AG10803 (cell line): ENCODE results near the gene AGPS.

Experiments used
- DNase-seq: peaks from one replicate; pipeline ENCODE4 v3.0.0; 2010; ENCODE audit warnings: low read depth
- H3K4me3 ChIP-seq: 2 replicates; pipeline ENCODE4 v1.5.1; 2011; ENCODE audit warnings: mild to moderate bottlenecking, low read length, control low read depth
- TF ChIP-seq, protein P1 (sequence below): conservative IDR thresholded peaks from 2 replicates; pipeline ENCODE4 v1.5.1; 2011; ENCODE audit warnings: mild to moderate bottlenecking, low read length, control low read depth, inconsistent platforms

The AGPS gene

DNA sequence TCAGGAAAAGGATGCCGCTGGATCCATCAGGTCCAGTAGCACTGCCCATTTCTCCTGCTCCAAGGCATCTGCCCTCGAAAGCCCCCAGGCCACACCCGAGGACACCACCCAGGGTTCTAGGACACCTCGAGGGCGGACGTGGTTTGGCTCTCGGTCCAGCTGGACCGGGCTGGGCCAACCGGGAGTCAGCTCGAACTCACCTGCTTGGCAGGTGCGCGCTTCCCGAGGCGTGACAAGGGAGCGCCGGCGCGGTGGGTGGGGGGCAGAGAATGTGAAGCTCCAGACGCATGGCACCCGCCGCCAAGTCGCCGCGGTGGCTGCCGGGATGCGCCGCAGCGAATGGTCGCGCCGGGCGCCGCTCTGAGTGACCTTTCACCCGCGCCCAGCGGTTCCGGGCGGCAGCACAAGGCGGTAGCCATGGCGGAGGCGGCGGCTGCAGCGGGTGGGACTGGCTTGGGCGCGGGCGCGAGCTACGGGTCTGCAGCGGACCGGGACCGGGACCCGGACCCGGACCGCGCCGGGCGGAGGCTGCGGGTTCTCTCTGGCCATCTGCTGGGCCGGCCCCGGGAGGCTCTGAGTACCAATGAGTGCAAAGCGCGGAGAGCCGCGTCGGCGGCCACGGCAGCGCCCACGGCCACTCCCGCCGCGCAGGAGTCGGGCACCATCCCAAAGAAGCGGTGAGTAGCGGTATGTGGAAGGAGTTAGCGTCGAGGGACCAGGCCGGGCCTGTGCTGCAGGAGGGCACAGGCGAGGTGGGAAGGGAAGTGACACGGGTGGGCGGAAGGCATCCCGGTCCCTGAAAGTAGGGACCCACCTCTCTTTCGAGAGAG is at the start of gene AGPS:
Gene AGPS, plus strand, starts transcription at position 401 of the 830 bp plus-strand sequence. Its CDS starts 17 bp downstream, at position 418.
- DNase-seq = peak; percentile 71
- H3K4me3 ChIP-seq = peak within 1 kb of the TSS; percentile 78
- TF ChIP-seq, protein P1, sequence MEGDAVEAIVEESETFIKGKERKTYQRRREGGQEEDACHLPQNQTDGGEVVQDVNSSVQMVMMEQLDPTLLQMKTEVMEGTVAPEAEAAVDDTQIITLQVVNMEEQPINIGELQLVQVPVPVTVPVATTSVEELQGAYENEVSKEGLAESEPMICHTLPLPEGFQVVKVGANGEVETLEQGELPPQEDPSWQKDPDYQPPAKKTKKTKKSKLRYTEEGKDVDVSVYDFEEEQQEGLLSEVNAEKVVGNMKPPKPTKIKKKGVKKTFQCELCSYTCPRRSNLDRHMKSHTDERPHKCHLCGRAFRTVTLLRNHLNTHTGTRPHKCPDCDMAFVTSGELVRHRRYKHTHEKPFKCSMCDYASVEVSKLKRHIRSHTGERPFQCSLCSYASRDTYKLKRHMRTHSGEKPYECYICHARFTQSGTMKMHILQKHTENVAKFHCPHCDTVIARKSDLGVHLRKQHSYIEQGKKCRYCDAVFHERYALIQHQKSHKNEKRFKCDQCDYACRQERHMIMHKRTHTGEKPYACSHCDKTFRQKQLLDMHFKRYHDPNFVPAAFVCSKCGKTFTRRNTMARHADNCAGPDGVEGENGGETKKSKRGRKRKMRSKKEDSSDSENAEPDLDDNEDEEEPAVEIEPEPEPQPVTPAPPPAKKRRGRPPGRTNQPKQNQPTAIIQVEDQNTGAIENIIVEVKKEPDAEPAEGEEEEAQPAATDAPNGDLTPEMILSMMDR = no peak

DNA sequence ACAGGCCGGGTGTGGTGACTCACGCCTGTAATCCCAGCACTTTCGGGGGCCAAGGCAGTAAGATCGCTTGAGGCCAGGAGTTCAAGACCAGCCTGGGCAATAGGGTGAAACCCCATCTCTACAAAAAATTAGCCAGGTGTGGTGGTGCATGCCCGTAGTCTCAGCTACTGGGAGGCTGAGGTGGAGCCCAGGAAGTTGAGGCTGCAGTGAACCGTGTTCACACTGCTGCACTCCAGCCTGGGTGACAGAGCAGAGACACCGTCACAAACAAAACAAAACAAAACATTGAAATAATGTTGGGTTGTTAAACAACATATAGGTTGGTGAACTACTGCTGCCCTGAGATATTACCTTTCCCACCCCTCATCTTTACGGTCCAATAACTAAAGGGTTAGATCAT is 48.8 kb upstream of the AGPS start:
- DNase-seq = no peak
- TF ChIP-seq, protein P1 = no peak
- H3K4me3 ChIP-seq = no peak overlapping the region

DNA sequence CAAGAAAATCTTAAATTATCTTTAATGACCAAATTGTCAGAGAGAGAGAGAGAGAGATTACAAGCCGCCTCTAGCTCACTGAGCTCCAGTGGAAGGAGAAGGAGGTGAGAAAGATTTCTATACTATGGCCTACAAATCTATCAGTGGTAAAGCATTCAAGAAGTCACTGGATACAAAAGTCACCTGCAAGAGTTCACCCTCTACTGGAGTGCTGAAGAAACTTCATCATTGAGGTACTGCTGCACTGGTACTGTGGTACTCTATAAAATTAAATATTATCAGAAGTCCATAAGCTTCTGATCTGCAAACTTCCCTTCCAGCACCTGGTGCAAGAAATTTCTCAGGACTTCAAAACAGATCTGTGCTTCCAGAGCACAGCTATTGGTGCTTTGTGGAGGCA is 48.3 kb upstream of the AGPS start:
- TF ChIP-seq, protein P1 = no peak
- no peak overlapping the region for H3K4me3 ChIP-seq
- DNase-seq = no peak

DNA sequence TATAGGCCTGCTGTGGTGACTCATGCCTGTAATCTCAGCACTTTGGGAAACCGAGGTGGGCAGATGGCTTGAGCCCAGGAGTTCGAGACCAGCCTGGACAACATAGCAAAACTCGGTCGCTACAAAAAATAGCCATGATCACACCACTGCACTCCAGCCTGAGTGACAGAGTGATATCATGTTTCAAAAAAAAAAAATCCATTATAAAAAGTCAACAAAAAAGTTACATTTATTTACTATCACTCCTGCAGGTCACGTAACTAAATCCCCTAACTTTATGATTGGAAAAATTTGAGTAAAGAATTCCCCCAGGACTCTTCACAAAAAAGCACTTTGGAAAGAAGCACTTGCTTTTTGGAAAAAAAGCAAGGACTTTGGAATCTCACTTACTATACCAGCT is 46.4 kb upstream of the AGPS start:
- TF ChIP-seq, protein P1 = no peak
- no peak for DNase-seq
- no peak overlapping the region for H3K4me3 ChIP-seq

DNA sequence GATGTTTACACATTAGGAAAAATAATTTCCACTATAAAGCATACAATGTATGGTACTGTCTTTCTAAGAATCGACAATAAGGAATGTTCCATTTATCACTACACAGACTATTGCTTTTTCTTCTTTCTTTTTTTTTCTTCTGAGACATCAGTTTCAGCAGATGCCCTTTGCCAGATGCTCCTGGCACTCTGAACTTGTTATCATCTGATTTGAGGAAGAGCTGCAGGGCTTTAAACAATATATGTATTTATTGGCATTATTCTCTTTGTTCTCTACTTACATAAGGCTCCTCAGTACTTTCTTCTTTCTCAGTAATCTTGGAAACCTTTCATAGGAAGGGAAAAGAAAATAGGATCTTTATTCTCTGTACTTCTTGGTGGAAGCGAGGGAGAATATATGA is 45.0 kb upstream of the AGPS start:
- no peak for DNase-seq
- TF ChIP-seq, protein P1 = no peak
- no peak overlapping the region for H3K4me3 ChIP-seq

DNA sequence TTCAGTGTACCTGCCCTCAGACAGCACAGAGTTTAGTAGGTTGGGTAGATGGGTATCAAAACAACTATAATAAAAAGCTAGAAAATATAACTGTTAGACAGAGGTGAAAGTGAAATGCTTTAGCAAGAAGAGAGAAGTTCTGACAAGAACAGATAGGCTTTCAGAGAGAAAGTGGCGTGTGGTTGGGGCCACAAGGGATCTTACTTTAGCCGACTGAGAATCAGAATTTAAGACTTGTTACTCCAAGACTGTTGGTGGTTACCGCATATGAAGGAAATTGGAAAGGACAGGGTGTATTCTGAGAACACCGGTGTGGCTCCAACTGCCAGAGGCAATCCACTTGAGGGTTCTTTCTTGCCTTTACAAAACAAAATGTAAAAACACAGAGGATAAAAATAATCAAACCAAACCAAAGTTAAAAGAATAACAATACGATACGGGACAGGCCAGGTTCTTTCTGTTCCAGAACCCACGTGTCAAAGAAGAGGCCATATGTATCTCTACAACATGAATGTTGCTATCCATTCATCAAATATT is 44.4 kb upstream of the AGPS start:
- TF ChIP-seq, protein P1 = no peak
- no peak overlapping the region for H3K4me3 ChIP-seq
- no peak for DNase-seq
